Measurements from ENCODE around the gene TLR10. TPM values are rescaled to one million over a fixed set of nuclear protein-coding genes. Genes with fewer than 3 reads are reported as not detected.
A peak's percentile ranks its signal among the peaks of the same experiment; 100 is the strongest.
"Not testable (repeated sequence)": the region's sequence is repeated elsewhere in the genome, so short reads cannot be mapped to it uniquely, and the experiment has no call there.

TLR10 gene
- total and polyA plus RNA-seq, 7 experiments from 2014 or later = 0.13 to 1.6 (median 0.25) TPM; not detected in 1

- intact Hi-C loops (cut with micrococcal nuclease) = no loop called here
- ChIA-PET CTCF (interaction anchor here (0.6 to 0.7 kb wide), 2 partner anchors 138 to 713 kb away, joined by 3 to 4 read pairs; no protein-coding TSS in a partner anchor), POLR2A (no interaction called here)
- Mint-ChIP-seq H3K4me1 (peaks cover 0 to 1% (median 0%) of the 10 kb centered on the region in 7 donors), H3K27me3 (peaks cover 0 to 33% (median 4%) of the 10 kb centered on the region in 5 donors), H3K27ac (no peak overlapping the region), H3K36me3 (peaks cover 3 to 13% (median 8%) of the 10 kb centered on the region in 5 donors), H3K9me3 (peaks cover 0 to 21% (median 8%) of the 10 kb centered on the region in 11 donors), H3K4me3 (no peak overlapping the region)
- DNase-seq (no peak), ATAC-seq (no peak)
- no peaks in the 10 kb centered on the region for H3K4me1 ChIP-seq (ENCODE audit: control insufficient read depth in 2 of 2, insufficient read depth in 2 of 2, low read length in 2 of 2)
- H3K4me3 ChIP-seq (ENCODE audit: low read length) = no peak overlapping the region
- H3K9me3 ChIP-seq (ENCODE audit: control insufficient read depth in 2 of 3, low read length in 3 of 3) = no peaks in the 10 kb centered on the region
- no peaks in the 10 kb centered on the region for H3K36me3 ChIP-seq (ENCODE audit: control insufficient read depth in 2 of 3, insufficient read depth in 3 of 3, low read length in 3 of 3)
- H3K27me3 ChIP-seq (ENCODE audit: control insufficient read depth in 2 of 2, insufficient read depth in 2 of 2, low read length in 2 of 2) = no peaks in the 10 kb centered on the region
- H3K27ac ChIP-seq (ENCODE audit: low read depth, low read length) = no peak overlapping the region
Measured at GRCh38 chr4:38775326-38775725, 7.5 kb downstream of the TLR10 start.

DNA sequence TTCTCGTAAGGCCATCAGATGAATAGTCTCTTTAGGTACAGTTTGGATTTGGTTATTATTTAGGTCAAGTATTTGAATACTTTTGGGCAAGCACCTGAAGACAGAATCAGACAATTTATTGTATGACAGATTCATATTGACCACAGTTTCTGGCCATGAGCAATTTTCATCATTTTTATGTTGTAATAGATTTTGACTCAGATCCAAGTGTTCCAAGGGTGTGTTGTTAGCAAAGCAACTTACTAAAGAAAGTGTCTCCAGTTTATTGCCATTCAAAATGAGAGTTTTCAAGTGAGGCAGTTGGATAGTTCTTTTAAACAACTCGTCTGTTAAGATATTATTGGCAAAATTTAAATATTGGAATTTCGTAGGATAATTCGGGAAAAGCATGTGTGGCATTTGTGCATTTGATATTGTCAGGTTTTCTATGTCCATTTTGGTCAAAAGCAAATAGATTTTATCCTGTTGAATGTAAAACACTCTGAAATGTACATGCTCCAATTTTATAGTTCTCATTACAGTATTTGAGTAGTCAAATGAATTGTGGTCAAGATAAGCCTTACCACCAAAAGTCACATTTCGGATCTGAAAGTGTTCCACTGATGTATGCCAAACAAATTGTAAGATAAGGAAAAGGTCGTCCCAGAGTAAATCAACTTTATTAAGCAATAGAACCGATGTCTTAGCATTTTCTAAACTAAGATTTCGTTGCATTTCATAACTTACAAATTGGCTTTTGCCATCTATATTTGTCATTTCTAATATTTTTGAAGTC lies 8.4 kb downstream of the TLR10 start:
- Histone ChIP-seq H3K4me3 (ENCODE audit: low read length) (no peak overlapping the region), H3K9me3 (ENCODE audit: control insufficient read depth in 2 of 3, low read length in 3 of 3) (no peaks in the 10 kb centered on the region), H3K36me3 (ENCODE audit: control insufficient read depth in 2 of 3, insufficient read depth in 3 of 3, low read length in 3 of 3) (no peaks in the 10 kb centered on the region), H3K27me3 (ENCODE audit: control insufficient read depth in 2 of 2, insufficient read depth in 2 of 2, low read length in 2 of 2) (no peaks in the 10 kb centered on the region), H3K4me1 (ENCODE audit: control insufficient read depth in 2 of 2, insufficient read depth in 2 of 2, low read length in 2 of 2) (no peaks in the 10 kb centered on the region), H3K27ac (ENCODE audit: low read depth, low read length) (no peak overlapping the region)
- ChIA-PET POLR2A (interaction anchor here (0.6 kb wide), 1 partner anchor 590 kb away, joined by 3 read pairs; no protein-coding TSS in a partner anchor), CTCF (no interaction called here)
- intact Hi-C loops (cut with micrococcal nuclease) = no loop called here
- DNase-seq (no peak), ATAC-seq (no peak)
- Mint-ChIP-seq H3K27ac (no peak overlapping the region), H3K36me3 (peaks cover 3 to 13% (median 8%) of the 10 kb centered on the region in 5 donors), H3K4me1 (peaks cover 0 to 2% (median 0%) of the 10 kb centered on the region in 7 donors), H3K9me3 (peaks cover 0 to 21% (median 8%) of the 10 kb centered on the region in 11 donors), H3K27me3 (peaks cover 0 to 33% (median 4%) of the 10 kb centered on the region in 5 donors), H3K4me3 (no peak overlapping the region)

GRCh38 chr4:38770281-38770680 lies 12.5 kb downstream of the TLR10 start:
- not testable (repeated sequence) for ATAC-seq

GRCh38 chr4:38769857-38770256 lies 12.9 kb downstream of the TLR10 start:
- H3K27me3 ChIP-seq (ENCODE audit: control insufficient read depth in 2 of 2, insufficient read depth in 2 of 2, low read length in 2 of 2) = no peaks in the 10 kb centered on the region
- Mint-ChIP-seq H3K9me3 (peaks cover 2 to 28% (median 11%) of the 10 kb centered on the region in 11 donors), H3K4me3 (no peak overlapping the region), H3K36me3 (peaks cover 4 to 12% (median 7%) of the 10 kb centered on the region in 5 donors), H3K27me3 (peaks cover 0 to 36% (median 4%) of the 10 kb centered on the region in 5 donors), H3K27ac (no peak overlapping the region), H3K4me1 (peaks cover 0 to 2% (median 0%) of the 10 kb centered on the region in 7 donors)
- ChIA-PET CTCF (interaction anchor here (2.8 kb wide), 1 partner anchor 10 kb away, joined by 12 read pairs; no protein-coding TSS in a partner anchor), POLR2A (no interaction called here)
- H3K4me3 ChIP-seq (ENCODE audit: low read length) = no peak overlapping the region
- no peak for ATAC-seq
- H3K4me1 ChIP-seq (ENCODE audit: control insufficient read depth in 2 of 2, insufficient read depth in 2 of 2, low read length in 2 of 2) = no peaks in the 10 kb centered on the region
- intact Hi-C loops (cut with micrococcal nuclease) = no loop called here
- no peak for DNase-seq
- no peaks in the 10 kb centered on the region for H3K9me3 ChIP-seq (ENCODE audit: control insufficient read depth in 2 of 3, low read length in 3 of 3)
- H3K27ac ChIP-seq (ENCODE audit: low read depth, low read length) = no peak overlapping the region
- H3K36me3 ChIP-seq (ENCODE audit: control insufficient read depth in 2 of 3, insufficient read depth in 3 of 3, low read length in 3 of 3) = no peaks in the 10 kb centered on the region

More at GRCh38 chr4:38770281-38770680, 12.5 kb downstream of the TLR10 start:
- DNase-seq; H3K9me3 ChIP-seq (ENCODE audit: control insufficient read depth in 2 of 3, low read length in 3 of 3); H3K4me1 Mint-ChIP-seq; H3K27ac ChIP-seq (ENCODE audit: low read depth, low read length); H3K4me3 Mint-ChIP-seq; H3K4me3 ChIP-seq (ENCODE audit: low read length); intact Hi-C loops (cut with micrococcal nuclease); H3K27me3 ChIP-seq (ENCODE audit: control insufficient read depth in 2 of 2, insufficient read depth in 2 of 2, low read length in 2 of 2); H3K4me1 ChIP-seq (ENCODE audit: control insufficient read depth in 2 of 2, insufficient read depth in 2 of 2, low read length in 2 of 2); POLR2A ChIA-PET; H3K27ac Mint-ChIP-seq; H3K36me3 ChIP-seq (ENCODE audit: control insufficient read depth in 2 of 3, insufficient read depth in 3 of 3, low read length in 3 of 3): not testable (repeated sequence)
- Mint-ChIP-seq H3K9me3 (peaks cover 2 to 32% (median 14%) of the 10 kb centered on the region in 11 donors), H3K36me3 (peaks cover 7 to 12% (median 8%) of the 10 kb centered on the region in 5 donors), H3K27me3 (peaks cover 0 to 37% (median 4%) of the 10 kb centered on the region in 5 donors)
- CTCF ChIA-PET = interaction anchor here (2.8 kb wide), 1 partner anchor 11 kb away, joined by 12 read pairs; no protein-coding TSS in a partner anchor

- intact Hi-C loops (cut with micrococcal nuclease) = no loop called here
- H3K4me3 Mint-ChIP-seq = no peak overlapping the region
- peaks cover 0 to 1% (median 0%) of the 10 kb centered on the region in 7 donors for H3K4me1 Mint-ChIP-seq
- H3K27me3 Mint-ChIP-seq = peaks cover 0 to 33% (median 2%) of the 10 kb centered on the region in 5 donors
- Histone ChIP-seq H3K9me3 (ENCODE audit: control insufficient read depth in 2 of 3, low read length in 3 of 3) (no peaks in the 10 kb centered on the region), H3K36me3 (ENCODE audit: control insufficient read depth in 2 of 3, insufficient read depth in 3 of 3, low read length in 3 of 3) (no peaks in the 10 kb centered on the region), H3K27ac (ENCODE audit: low read depth, low read length) (no peak overlapping the region), H3K4me1 (ENCODE audit: control insufficient read depth in 2 of 2, insufficient read depth in 2 of 2, low read length in 2 of 2) (no peaks in the 10 kb centered on the region), H3K27me3 (ENCODE audit: control insufficient read depth in 2 of 2, insufficient read depth in 2 of 2, low read length in 2 of 2) (no peaks in the 10 kb centered on the region), H3K4me3 (ENCODE audit: low read length) (no peak overlapping the region)
- POLR2A ChIA-PET = no interaction called here
- H3K9me3 Mint-ChIP-seq = peaks cover 2 to 24% (median 9%) of the 10 kb centered on the region in 11 donors
- H3K36me3 Mint-ChIP-seq = peaks cover 1 to 9% (median 5%) of the 10 kb centered on the region in 5 donors
- H3K27ac Mint-ChIP-seq = no peak overlapping the region
- ATAC-seq = no peak
- no peak for DNase-seq
- CTCF ChIA-PET = interaction anchor here (2.8 kb wide), 1 partner anchor 10 kb away, joined by 12 read pairs; no protein-coding TSS in a partner anchor
Measured at GRCh38 chr4:38769441-38769840, 13.3 kb downstream of the TLR10 start.

GRCh38 chr4:38768968-38769394 lies 13.8 kb downstream of the TLR10 start:
- H3K9me3 Mint-ChIP-seq = peaks cover 0 to 19% (median 7%) of the 10 kb centered on the region in 11 donors
- DNase-seq (no peak), ATAC-seq (peak; percentile 66)
- H3K4me3 Mint-ChIP-seq = no peak overlapping the region
- no peaks in the 10 kb centered on the region for H3K36me3 ChIP-seq (ENCODE audit: control insufficient read depth in 2 of 3, insufficient read depth in 3 of 3, low read length in 3 of 3)
- no peak overlapping the region for H3K27ac Mint-ChIP-seq
- H3K4me3 ChIP-seq (ENCODE audit: low read length) = no peak overlapping the region
- peaks cover 0 to 8% (median 3%) of the 10 kb centered on the region in 5 donors for H3K36me3 Mint-ChIP-seq
- intact Hi-C loops (cut with micrococcal nuclease) = no loop called here
- CTCF ChIA-PET = interaction anchor here (0.6 to 2.8 kb wide), 2 partner anchors 10 to 383 kb away, joined by 4 to 12 read pairs; no protein-coding TSS in a partner anchor
- POLR2A ChIA-PET = no interaction called here
- H3K9me3 ChIP-seq (ENCODE audit: control insufficient read depth in 2 of 3, low read length in 3 of 3) = no peaks in the 10 kb centered on the region
- H3K27ac ChIP-seq (ENCODE audit: low read depth, low read length) = no peak overlapping the region
- H3K27me3 Mint-ChIP-seq = peaks cover 0 to 28% (median 0%) of the 10 kb centered on the region in 5 donors
- H3K27me3 ChIP-seq (ENCODE audit: control insufficient read depth in 2 of 2, insufficient read depth in 2 of 2, low read length in 2 of 2) = no peaks in the 10 kb centered on the region
- no peaks in the 10 kb centered on the region for H3K4me1 ChIP-seq (ENCODE audit: control insufficient read depth in 2 of 2, insufficient read depth in 2 of 2, low read length in 2 of 2)
- H3K4me1 Mint-ChIP-seq = peaks cover 0 to 4% (median 0%) of the 10 kb centered on the region in 7 donors
